DMS 273 (cell line): ENCODE measurements around the gene HADHA.
"Not testable (repeated sequence)": the region's sequence is repeated elsewhere in the genome, so short reads cannot be mapped to it uniquely, and the experiment has no call there.

ENCODE experiments used
- DNase-seq: peaks from one replicate; lab custom pipeline; 2025; ENCODE audit not compliant: unreplicated experiment; lab: John Stamatoyannopoulos, UW

HADHA gene

DNA sequence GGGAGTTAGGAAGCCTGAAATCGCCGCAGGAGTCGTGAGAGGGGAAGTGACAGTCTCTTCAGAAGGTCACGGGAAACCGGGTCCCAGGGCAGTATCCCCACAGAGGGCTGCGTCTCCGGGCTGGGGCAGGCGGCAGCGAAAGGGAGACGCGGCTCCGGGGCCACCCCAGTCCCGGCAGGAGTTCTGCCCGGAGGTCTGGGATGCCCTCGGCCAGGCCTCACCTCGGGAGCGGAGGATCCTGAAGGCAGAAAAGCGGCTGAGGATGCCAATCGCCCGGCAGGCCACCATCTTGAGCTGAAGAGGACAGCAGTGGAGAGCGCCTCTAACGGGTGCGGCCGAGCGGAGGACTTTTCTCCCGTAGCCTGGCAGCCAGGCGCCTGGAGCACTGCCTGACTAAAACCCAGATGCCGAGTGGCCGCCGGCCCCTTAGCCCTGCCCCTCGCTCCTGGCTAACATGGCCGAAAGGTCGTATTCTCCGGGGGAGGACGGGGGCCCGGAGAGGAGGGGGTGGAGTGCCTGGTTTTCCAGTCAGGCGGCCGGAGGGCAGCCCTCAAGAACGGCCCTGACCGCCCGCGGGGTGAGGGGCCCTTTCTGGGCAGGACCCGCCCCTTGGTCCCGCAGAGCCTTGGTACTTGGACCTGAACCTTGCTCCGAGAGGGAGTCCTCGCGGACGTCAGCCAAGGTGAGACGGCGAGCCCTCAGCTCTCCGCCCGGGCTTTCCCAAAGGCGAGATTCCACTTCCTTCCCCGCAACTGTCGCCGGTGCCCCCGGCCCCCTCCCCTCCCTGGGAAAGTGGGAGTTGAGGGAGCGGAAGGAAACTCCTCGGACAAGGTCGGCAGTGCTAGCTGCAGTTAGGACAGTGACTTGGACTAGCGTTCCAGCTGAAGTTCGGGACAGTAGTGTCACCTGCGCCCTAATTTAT, at the start of gene HADHA, which contains the start of gene HADHB:
Gene HADHA (minus strand): TSS at position 324 of the 922 bp plus-strand sequence. CDS start 36 bp downstream, at position 288.
Gene HADHB (plus strand): TSS at position 631 of the 922 bp plus-strand sequence. CDS start 9,316 bp downstream, outside the sequence.
- peak; percentile 98 for DNase-seq

GRCh38 chr2:26292646-26293045, 48.2 kb upstream of the HADHA start:
- no peak for DNase-seq

- no peak for DNase-seq
Measured at GRCh38 chr2:26290001-26290400, 45.6 kb upstream of the HADHA start.

- no peak for DNase-seq
Measured at GRCh38 chr2:26285931-26286330, 41.5 kb upstream of the HADHA start.

DNA sequence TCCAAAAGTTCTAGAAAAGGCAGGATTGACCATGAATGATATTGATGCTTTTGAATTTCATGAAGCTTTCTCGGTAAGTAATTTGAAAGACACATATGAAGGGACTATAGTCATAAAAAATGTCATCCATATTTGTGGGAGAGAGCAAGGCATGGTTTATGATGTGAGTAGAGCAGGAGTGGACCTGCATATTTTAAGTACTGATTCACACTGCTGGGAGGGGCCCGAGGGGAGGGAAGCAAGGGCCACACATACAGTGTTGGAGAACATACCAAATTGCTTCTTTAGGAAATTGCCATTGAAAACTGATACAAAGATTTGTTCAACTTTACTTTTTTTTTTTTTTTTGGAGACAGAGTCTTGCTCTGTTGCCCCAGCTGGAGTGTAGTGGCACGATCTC, 39.7 kb upstream of the HADHA start:
- DNase-seq = no peak

DNA sequence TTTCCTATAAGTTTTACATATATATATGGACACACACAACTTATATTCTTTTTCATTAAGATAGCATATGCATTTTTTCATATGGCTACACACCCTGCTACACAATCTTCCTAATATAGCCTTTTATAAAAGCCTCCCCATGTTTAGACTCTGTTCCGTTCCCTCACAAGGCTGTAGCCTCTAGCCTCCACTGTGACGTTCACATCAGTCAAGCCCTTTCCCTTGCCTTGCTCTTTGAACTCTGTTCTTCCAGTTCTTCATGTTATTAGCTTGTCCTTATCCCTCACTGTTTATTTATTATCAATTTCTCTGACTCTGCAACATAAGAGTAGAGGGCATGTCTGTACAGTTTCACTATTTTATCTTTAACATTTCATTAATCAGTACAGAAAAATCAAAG, 39.2 kb upstream of the HADHA start:
- no peak for DNase-seq

DNA sequence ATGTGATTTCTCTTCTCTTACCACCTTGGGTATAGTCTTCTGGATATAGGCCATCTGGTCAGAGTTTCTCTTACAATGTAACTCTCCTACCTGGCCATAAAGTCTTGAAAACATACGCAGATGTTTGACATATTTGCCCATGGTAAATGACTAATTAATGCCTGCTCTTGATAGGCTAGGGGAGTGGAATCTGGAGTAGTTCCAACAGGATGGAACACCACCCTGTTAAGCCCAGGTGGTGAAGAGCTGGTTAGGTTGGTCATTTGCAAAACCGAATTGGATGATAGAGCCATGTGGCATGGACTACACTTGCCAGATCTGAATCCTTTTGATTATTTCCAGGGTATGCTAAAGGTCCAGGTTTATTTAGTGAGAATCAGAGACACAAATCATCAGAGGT, 36.8 kb upstream of the HADHA start:
- peak; percentile 77 for DNase-seq

DNA sequence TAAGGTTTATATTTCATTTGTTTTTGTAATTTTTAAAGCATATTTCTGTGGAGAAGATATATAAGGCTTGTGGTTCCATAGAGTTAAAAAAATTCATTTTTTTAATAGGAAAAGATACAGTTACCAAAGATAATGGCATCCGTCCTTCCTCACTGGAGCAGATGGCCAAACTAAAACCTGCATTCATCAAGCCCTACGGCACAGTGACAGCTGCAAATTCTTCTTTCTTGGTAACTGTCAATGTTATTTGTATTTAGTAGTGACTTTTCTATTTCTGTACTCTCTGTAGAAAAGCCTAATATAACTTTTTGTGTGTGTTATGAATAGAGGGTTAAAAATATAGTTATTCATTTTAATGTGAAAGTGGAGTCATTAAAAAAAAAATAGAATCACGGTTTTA, 35.5 kb upstream of the HADHA start:
- peak; percentile 43 for DNase-seq

GRCh38 chr2:26276484-26277227, 32.2 kb upstream of the HADHA start:
- DNase-seq = no peak

DNA sequence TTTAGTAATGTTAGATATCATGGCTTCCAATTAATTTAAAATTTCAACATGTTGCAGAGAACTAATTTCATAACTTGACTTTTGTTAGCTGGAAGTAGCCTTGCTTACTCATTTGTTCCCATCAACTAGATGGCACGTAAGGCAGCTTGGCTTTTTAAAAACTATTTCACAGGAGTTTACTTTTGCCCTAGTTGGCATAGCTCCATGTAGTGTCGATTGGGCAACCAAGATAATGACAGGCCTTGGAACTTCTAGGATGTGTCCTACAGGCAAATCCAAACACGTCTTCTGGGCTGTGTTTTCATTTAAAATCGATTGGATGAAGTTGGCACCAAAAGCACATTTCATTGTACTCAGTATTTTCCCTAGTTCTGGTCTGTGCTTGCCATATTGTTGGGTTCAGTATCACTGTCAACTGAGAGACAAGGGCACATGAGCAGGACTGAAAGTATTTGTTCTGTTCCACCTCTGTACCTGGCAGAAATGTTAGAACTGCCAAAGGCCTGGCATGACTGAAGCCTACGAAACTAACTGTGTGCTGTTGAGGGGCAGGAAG, 29.7 kb upstream of the HADHA start:
- DNase-seq = peak; percentile 78

GRCh38 chr2:26273501-26273900, 29.1 kb upstream of the HADHA start:
- no peak for DNase-seq

DNA sequence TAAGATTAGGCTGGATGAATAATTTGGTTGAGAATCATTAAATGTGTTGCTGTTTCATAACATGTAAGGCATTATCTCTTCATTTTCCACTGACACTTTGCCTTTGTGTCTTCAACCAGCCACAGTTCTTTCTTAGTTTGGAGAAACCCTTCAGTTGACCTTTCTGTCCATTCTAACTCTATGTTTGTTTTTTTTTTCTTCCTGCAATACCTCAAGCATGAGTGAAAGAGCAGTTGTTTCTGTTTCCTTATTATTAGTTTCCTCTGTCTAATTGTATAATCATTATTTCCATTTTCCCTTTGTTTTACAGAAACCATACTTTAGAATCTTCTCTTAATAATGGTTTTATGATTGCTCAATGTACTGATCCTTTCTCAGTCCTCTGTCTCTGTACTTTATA, 25.9 kb upstream of the HADHA start:
- DNase-seq = no peak

DNA sequence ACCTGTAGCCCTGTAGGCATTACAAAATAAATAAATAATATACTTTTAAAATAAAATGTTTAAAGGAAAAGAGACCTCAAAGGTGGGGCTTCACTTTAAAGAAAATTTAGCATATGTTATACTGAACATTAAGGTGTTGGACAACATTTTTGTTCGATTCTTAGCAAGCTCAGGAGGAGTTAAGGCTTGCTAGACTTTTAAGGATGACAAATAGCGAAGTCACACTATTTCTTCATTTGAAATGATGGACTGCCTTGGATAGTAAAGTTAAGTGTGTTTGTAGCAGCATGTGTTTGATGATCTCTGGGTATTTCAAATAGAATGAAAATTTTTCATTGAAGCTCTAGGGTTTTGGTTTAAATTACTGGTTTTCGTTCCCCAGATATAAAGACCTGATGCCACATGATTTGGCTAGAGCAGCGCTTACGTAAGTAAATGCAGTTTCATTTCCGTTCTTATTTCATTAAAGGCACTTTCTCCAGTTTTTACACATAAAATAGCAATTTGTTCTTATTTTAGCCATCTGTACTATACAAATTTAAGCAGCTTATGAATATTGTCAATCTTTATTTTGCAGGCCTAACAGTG, 25.2 kb upstream of the HADHA start:
- no peak for DNase-seq

DNA sequence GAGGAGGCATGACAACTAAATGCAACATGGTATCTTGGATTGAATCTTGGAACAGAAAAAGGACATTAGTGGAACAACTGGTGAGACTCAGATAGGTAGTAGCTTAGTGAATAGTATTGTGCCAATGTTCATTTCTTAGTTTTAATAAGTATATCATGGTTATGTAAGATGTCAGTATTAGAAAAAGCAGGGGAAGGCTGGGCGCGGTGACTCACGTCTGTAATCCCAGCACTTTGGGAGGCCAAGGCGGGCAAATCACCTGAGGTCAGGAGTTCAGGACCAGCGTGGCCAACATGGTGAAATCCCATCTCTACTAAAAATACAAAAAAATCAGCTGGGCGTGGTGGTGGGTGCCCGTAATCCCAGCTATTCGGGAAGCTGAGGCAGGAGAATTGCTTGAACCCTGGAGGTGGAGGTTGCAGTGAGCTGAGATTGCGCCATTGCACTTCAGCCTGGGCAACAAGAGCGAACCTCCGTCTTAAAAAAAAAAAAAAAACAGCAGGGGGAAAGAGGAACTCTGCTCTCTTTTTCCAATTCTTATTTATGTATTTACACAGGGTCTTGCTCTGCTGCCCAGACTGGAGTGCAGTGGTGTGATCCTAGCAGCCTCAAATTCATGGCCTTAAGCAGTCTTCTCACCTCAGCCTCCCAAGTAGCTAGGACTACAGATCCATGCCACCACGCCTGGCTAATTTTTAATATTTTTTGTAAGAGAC, 24.4 kb upstream of the HADHA start:
- DNase-seq = not testable (repeated sequence)

DNA sequence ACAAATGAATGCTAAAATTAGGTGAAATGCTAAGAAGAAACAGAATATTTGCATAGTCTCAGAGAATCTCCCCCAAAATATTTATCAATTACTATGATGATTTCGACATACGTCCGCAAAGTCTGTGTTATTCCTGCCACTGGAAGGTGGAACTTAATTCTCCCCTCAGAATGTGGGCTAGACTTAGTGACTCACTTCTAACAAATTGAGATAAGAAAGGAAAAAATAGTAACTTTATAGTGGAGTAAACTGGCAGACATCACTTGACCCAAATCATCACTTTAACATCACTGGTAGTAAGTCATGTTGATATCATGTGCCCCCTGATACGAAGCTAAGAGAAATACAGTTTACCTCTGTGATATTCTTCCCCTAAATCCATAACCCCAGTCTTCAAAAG, 23.8 kb upstream of the HADHA start:
- no peak for DNase-seq

- DNase-seq = not testable (repeated sequence)
Measured at GRCh38 chr2:26258836-26259235, 14.4 kb upstream of the HADHA start.

DNA sequence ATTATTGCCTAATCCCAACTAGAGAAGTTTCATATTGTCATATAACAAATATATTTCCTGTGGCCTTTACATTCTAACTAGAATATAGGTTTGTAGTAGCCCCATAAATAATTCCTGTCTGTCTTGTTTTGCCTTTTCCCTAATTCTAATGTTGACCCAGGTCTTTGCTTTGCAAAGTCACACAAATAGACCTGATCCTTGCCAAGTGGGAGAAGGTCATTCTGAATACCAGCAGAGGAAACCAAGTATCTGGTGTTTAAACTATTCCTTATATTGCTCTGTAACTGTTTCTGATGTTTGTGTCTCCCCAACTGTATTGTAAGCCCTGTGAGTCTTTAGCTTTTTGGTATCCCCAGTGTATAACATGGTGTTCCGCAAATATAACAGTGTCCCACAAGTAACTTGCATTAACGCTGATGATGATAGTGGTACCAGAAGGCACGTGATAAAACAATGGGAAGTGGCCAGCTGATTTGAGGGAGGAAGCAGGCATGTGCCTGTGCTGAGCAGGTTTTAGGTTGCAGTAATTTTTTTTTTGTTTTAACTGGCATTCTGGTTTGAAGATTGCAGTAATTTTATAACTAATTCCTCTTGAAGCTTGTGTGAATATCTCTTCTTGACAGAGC, 11.4 kb upstream of the HADHA start:
- no peak for DNase-seq

DNA sequence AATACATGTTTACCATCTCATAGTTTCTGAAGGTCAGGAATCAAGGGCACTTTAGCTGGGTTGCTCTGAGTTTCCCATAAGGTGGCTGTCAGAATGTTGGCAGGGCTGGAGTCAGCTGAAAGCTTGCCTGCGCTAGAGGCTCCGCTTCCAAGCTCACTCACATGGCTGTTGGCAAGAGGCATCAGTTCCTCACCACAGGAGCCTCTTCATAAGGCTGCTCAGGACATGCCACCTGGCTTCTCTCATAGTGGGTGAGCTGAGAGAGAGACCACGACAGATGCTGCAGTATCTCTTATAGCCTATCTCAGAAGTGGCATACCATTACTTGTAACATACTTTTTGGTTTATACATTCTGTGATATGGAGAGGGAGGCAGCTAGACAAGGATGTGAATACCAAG, 7.5 kb upstream of the HADHA start:
- peak; percentile 93 for DNase-seq

DNA sequence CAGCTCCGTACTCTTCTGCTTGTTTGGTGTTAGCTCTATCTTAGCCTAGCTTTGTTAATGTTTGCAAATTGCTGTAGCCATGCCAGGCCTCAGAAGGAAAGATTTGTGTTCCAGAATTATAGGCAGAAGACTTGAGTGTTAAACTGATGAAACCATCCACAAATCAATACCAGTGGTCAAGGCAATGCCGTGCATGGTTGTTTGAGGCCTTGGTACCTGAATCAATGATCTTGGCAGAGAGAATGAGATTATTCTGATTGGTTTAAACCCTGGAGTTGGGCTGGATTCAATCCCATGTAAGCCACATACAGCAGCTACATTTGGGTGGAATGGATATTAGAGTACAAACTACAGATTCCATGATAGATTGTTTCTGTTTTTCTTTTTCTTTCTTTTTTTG, 5.2 kb upstream of the HADHA start:
- no peak for DNase-seq

GRCh38 chr2:26246818-26247217, 2.4 kb upstream of the HADHA start:
- DNase-seq = no peak
